GM19438 (cell line): ENCODE data around the gene CPNE7.

Source experiments
- ATAC-seq: cut with Tn5 transposase; IDR thresholded peaks from one replicate; pipeline ENCODE4 v1.9.1; 2021; ENCODE audit warnings: low read depth; ENCODE audit not compliant: unreplicated experiment

Gene CPNE7

GRCh38 chr16:89645122-89645521 lies 69.6 kb downstream of the CPNE7 start:
- no peak for ATAC-seq

DNA sequence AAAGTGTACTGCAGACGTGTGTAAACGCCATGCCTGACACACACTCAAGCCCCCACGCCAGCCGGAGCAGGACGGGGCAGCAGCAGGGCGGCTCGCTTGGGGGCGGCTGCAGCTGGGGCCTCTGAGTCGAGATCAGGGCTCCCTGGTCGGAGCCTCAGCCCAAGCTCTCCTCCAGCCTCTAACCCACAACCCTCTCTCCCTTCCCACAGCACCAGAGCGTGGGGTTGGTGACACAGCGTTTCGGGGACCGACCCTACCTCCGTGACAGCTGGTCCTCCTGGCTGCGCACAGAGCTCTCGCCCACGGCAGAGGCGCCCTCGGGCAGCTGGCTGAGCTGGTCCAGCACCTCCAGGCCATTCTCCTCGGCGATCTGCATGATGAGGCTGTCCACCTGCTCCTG lies 70.7 kb downstream of the CPNE7 start:
- no peak for ATAC-seq
